Mesothelial cell of epicardium (in vitro differentiated cells): Measurements from ENCODE around the gene H1-8. TPM values are rescaled to one million over a fixed set of nuclear protein-coding genes. Genes with fewer than 3 reads are reported as not detected.

Experiments used
- DNase-seq, 2 experiments: peaks; one replicate each; pipeline ENCODE4 v3.0.0; 2021; ENCODE audit warnings: low spot score in 2 of 2; ENCODE audit not compliant: unreplicated experiment in 2 of 2
- H3K27ac Mint-ChIP-seq: 2 replicates; pipeline ENCODE4 v1.8.0; 2021; ENCODE audit warnings: mixed read lengths
- H3K27me3 Mint-ChIP-seq: 2 replicates; pipeline ENCODE4 v1.8.0; 2021; ENCODE audit warnings: low read depth, mixed read lengths
- H3K36me3 Mint-ChIP-seq: 2 replicates; pipeline ENCODE4 v1.8.0; 2021; ENCODE audit warnings: mixed read lengths
- H3K4me1 Mint-ChIP-seq: 2 replicates; pipeline ENCODE4 v1.8.0; 2021; ENCODE audit warnings: mixed read lengths
- H3K4me3 Mint-ChIP-seq: 2 replicates; pipeline ENCODE4 v1.8.0; 2021; ENCODE audit warnings: mild to moderate bottlenecking, moderate library complexity, mixed read lengths
- H3K9me3 Mint-ChIP-seq: 2 replicates; pipeline ENCODE4 v1.8.0; 2021; ENCODE audit warnings: mixed read lengths
- CTCF ChIP-seq: fragments of 200-600 bp; sonication (generic); IDR thresholded peaks from one replicate; pipeline ENCODE4 v1.5.0; 2021; ENCODE audit warnings: antibody characterized with exemption; ENCODE audit not compliant: unreplicated experiment
- total RNA-seq: library from RNA; stranded (reverse); gene quantifications from 3 replicates; pipeline ENCODE4 v1.2.1, GENCODE V29; 2021

Gene H1-8
- total RNA-seq, 1 donor from 2014 or later = not detected

- Mint-ChIP-seq H3K4me1 (peaks cover 25% of the 10 kb centered on the region), H3K4me3 (no peak overlapping the region), H3K36me3 (peaks cover 22% of the 10 kb centered on the region), H3K27ac (no peak overlapping the region), H3K9me3 (no peaks in the 10 kb centered on the region), H3K27me3 (no peaks in the 10 kb centered on the region)
- no peak for TF ChIP-seq CTCF
- no peak for DNase-seq
These were observed 42.7 kb upstream of the H1-8 start for GRCh38 chr3:129500334-129500658.

GRCh38 chr3:129501630-129502029, 41.3 kb upstream of the H1-8 start:
- Mint-ChIP-seq H3K36me3 (peaks cover 23% of the 10 kb centered on the region), H3K9me3 (no peaks in the 10 kb centered on the region), H3K4me1 (peaks cover 22% of the 10 kb centered on the region), H3K27ac (no peak overlapping the region), H3K4me3 (no peak overlapping the region), H3K27me3 (no peaks in the 10 kb centered on the region)
- no peak for TF ChIP-seq CTCF
- DNase-seq = no peak

- H3K4me1 Mint-ChIP-seq = peaks cover 14% of the 10 kb centered on the region
- no peaks in the 10 kb centered on the region for H3K9me3 Mint-ChIP-seq
- no peak for DNase-seq
- no peak for TF ChIP-seq CTCF
- peaks cover 30% of the 10 kb centered on the region for H3K36me3 Mint-ChIP-seq
- H3K4me3 Mint-ChIP-seq = no peak overlapping the region
- H3K27me3 Mint-ChIP-seq = no peaks in the 10 kb centered on the region
- H3K27ac Mint-ChIP-seq = no peak overlapping the region
These were observed 40.1 kb upstream of the H1-8 start for GRCh38 chr3:129502641-129503408.

GRCh38 chr3:129503471-129504291, 39.3 kb upstream of the H1-8 start:
- Mint-ChIP-seq H3K27ac (no peak overlapping the region), H3K9me3 (no peaks in the 10 kb centered on the region), H3K4me1 (peaks cover 10% of the 10 kb centered on the region), H3K4me3 (no peak overlapping the region), H3K36me3 (peaks cover 32% of the 10 kb centered on the region), H3K27me3 (no peaks in the 10 kb centered on the region)
- no peak for TF ChIP-seq CTCF
- no peak for DNase-seq

- no peaks in the 10 kb centered on the region for H3K9me3 Mint-ChIP-seq
- DNase-seq = no peak
- no peaks in the 10 kb centered on the region for H3K27me3 Mint-ChIP-seq
- H3K4me1 Mint-ChIP-seq = peaks cover 10% of the 10 kb centered on the region
- H3K36me3 Mint-ChIP-seq = peaks cover 32% of the 10 kb centered on the region
- H3K27ac Mint-ChIP-seq = no peak overlapping the region
- no peak for TF ChIP-seq CTCF
- H3K4me3 Mint-ChIP-seq = no peak overlapping the region
These were observed 38.4 kb upstream of the H1-8 start for GRCh38 chr3:129504471-129505100.
